ENCODE measurements around the gene CD300C.

DNA sequence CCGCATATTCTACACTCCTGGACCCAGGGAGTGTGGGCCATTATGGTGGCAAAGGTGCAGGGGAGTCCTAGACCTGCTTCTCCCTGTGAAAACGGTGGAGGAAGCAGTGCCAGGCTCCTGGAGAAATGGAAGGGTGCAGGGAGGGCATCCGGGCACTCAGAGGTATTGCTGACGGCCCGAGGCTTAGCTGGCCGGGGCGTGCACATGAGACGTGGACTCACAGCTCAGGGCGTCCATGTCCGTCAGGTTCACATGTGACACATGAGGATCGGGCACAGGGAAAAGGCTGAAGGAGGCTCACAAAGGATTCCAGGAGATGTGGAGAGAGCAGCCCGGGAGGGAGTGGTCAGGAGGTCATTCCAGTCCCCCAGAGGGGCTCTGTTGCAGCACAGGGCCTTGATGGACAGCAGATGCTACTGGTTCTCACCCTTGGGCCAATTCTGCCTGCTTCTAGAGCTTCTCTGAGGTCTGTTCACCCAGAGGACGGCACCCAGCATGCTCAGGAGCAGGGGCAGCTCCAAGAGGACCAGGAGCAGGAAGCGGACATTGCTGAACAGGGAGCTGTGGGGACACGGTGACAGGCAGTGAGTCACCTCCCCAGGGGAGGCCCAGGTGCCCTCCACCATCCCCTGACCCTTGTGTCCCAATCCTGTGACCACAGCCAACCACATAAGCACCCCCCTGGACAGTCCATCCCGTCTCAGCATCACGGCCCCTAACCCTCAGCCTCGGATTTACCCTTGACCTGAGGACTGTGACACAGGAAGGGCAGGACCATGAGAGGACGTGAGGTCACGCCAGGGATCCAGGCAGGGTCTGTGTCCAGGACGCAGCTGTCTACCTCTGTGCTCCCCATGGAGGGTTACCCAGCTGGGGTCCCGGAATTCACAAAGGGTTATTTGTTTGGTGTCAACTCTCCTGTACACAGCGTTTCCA lies 4.5 kb downstream of the CD300C start:
- TF ChIP-seq, protein P1, sequence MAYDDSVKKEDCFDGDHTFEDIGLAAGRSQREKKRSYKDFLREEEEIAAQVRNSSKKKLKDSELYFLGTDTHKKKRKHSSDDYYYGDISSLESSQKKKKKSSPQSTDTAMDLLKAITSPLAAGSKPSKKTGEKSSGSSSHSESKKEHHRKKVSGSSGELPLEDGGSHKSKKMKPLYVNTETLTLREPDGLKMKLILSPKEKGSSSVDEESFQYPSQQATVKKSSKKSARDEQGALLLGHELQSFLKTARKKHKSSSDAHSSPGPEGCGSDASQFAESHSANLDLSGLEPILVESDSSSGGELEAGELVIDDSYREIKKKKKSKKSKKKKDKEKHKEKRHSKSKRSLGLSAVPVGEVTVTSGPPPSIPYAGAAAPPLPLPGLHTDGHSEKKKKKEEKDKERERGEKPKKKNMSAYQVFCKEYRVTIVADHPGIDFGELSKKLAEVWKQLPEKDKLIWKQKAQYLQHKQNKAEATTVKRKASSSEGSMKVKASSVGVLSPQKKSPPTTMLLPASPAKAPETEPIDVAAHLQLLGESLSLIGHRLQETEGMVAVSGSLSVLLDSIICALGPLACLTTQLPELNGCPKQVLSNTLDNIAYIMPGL (CRISPR knock-in tag; IDR thresholded peaks at IDR 0.05) = no peak
- TF ChIP-seq, protein P2, sequence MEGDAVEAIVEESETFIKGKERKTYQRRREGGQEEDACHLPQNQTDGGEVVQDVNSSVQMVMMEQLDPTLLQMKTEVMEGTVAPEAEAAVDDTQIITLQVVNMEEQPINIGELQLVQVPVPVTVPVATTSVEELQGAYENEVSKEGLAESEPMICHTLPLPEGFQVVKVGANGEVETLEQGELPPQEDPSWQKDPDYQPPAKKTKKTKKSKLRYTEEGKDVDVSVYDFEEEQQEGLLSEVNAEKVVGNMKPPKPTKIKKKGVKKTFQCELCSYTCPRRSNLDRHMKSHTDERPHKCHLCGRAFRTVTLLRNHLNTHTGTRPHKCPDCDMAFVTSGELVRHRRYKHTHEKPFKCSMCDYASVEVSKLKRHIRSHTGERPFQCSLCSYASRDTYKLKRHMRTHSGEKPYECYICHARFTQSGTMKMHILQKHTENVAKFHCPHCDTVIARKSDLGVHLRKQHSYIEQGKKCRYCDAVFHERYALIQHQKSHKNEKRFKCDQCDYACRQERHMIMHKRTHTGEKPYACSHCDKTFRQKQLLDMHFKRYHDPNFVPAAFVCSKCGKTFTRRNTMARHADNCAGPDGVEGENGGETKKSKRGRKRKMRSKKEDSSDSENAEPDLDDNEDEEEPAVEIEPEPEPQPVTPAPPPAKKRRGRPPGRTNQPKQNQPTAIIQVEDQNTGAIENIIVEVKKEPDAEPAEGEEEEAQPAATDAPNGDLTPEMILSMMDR (IDR thresholded peaks at IDR 0.05) = no peak
- TF ChIP-seq RELA (CRISPR knock-in tag; IDR thresholded peaks at IDR 0.05; ENCODE audit: borderline replicate concordance) (no peak), TEAD4 (CRISPR knock-in tag; IDR thresholded peaks at IDR 0.05) (no peak)
- TF ChIP-seq, protein P3, sequence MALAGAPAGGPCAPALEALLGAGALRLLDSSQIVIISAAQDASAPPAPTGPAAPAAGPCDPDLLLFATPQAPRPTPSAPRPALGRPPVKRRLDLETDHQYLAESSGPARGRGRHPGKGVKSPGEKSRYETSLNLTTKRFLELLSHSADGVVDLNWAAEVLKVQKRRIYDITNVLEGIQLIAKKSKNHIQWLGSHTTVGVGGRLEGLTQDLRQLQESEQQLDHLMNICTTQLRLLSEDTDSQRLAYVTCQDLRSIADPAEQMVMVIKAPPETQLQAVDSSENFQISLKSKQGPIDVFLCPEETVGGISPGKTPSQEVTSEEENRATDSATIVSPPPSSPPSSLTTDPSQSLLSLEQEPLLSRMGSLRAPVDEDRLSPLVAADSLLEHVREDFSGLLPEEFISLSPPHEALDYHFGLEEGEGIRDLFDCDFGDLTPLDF (CRISPR knock-in tag; IDR thresholded peaks at IDR 0.05) = no peak
- TF ChIP-seq, protein P4, sequence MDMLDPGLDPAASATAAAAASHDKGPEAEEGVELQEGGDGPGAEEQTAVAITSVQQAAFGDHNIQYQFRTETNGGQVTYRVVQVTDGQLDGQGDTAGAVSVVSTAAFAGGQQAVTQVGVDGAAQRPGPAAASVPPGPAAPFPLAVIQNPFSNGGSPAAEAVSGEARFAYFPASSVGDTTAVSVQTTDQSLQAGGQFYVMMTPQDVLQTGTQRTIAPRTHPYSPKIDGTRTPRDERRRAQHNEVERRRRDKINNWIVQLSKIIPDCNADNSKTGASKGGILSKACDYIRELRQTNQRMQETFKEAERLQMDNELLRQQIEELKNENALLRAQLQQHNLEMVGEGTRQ (CRISPR knock-in tag; IDR thresholded peaks at IDR 0.05) = no peak

Measured in WTC11 (cell line).